HG03066 (cell line): ENCODE data around the gene MS4A8.
"Not testable (repeated sequence)": the region's sequence is repeated elsewhere in the genome, so short reads cannot be mapped to it uniquely, and the experiment has no call there.

ENCODE experiments used
- ATAC-seq: cut with Tn5 transposase; IDR thresholded peaks from one replicate; pipeline ENCODE4 v1.9.1; 2021; ENCODE audit warnings: low read depth; ENCODE audit not compliant: unreplicated experiment

The MS4A8 gene

GRCh38 chr11:60699284-60699691 lies at the start of gene MS4A8:
TSS of gene MS4A8 (plus strand) at chr11:60699612. CDS start at chr11:60700861, 1,249 bp downstream.
- ATAC-seq = no peak

- no peak for ATAC-seq
These were observed 41.5 kb upstream of the MS4A8 start for GRCh38 chr11:60657888-60658287.

GRCh38 chr11:60658409-60658808 lies 41.0 kb upstream of the MS4A8 start:
- no peak for ATAC-seq

GRCh38 chr11:60672255-60672654 lies 27.2 kb upstream of the MS4A8 start:
- no peak for ATAC-seq

- not testable (repeated sequence) for ATAC-seq
These were observed 21.2 kb upstream of the MS4A8 start for GRCh38 chr11:60678231-60678630.

GRCh38 chr11:60679879-60680278 lies 19.5 kb upstream of the MS4A8 start:
- ATAC-seq = no peak

GRCh38 chr11:60680455-60681119 lies 18.8 kb upstream of the MS4A8 start:
- ATAC-seq = no peak

- peak; percentile 45 for ATAC-seq
These were observed 14.9 kb upstream of the MS4A8 start for GRCh38 chr11:60684541-60684848.

- ATAC-seq = no peak
These were observed 7.8 kb upstream of the MS4A8 start for GRCh38 chr11:60691661-60692060.

GRCh38 chr11:60699936-60700335 lies 524 bp downstream of the MS4A8 start:
- no peak for ATAC-seq

- no peak for ATAC-seq
These were observed 1.5 kb downstream of the MS4A8 start for GRCh38 chr11:60700689-60701468.

- no peak for ATAC-seq
These were observed 2.0 kb downstream of the MS4A8 start for GRCh38 chr11:60701469-60701818.

GRCh38 chr11:60703374-60703773 lies 4.0 kb downstream of the MS4A8 start:
- ATAC-seq = no peak

- no peak for ATAC-seq
These were observed 6.5 kb downstream of the MS4A8 start for GRCh38 chr11:60705895-60706294.

- no peak for ATAC-seq
These were observed 7.5 kb downstream of the MS4A8 start for GRCh38 chr11:60706931-60707330.

GRCh38 chr11:60710482-60710881 lies 11.1 kb downstream of the MS4A8 start:
- ATAC-seq = no peak

- no peak for ATAC-seq
These were observed 11.9 kb downstream of the MS4A8 start for GRCh38 chr11:60711276-60711675.

- not testable (repeated sequence) for ATAC-seq
These were observed 14.0 kb downstream of the MS4A8 start for GRCh38 chr11:60713423-60713822.

- ATAC-seq = no peak
These were observed 18.5 kb downstream of the MS4A8 start for GRCh38 chr11:60717956-60718355.

- no peak for ATAC-seq
These were observed 19.3 kb downstream of the MS4A8 start for GRCh38 chr11:60718524-60719316.

- ATAC-seq = no peak
These were observed 20.0 kb downstream of the MS4A8 start for GRCh38 chr11:60719391-60719790.
